Measurements from ENCODE around the gene MIXL1. TPM values are rescaled to one million over a fixed set of nuclear protein-coding genes. Genes with fewer than 3 reads are reported as not detected.

MIXL1 gene
- total and polyA plus RNA-seq, 2 of the 13 experiments (the other 11 are each of a cell fraction or from before 2014, with no cell fraction given): 7.6 to 18.5 TPM

DNA sequence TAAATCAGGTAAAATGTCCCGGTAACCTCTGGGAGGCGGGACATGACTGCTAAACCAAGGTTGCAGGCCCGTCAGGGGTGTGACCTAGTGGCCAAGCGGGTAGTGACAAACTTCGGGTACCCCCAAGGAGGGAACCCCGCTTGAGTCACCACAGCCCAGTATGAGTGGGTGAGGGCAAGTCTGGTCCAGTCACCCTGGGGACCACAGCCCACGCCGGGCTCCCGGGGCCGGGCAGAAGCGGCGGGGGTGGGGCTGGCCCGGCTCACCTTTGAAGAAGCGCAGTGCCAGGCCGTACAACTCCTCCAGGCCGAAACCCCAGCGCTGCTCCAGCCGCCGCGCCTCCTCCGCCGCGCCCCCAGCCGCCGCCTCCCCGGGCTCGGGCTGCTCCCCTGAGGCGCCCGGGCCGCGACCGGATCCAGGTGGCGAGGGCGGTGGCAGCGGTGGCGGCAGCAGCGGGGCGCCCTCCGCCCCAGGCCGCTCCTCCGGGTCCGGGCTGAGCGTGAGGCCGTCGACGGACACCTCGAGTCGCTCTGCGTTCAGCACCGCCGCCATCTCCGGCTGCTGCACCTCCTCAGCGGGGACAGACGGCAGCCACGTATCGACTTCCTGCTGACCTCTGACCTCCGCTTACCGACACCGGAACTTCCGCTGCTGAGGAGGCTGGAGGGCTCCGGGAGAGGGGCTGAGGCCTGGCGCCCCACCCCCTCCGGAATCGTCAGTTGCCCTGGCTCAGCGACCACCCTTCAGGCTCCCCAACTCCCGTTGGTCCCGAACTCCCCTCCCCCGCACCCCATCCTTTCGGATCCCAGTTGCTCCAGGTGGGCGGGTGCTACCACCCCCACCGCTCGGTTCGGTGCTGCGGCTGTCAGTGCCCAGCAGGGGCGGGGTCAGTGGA is 37.1 kb upstream of the MIXL1 start, which contains the start of gene ACBD3 (continued):
- TF ChIP-seq, protein P1, sequence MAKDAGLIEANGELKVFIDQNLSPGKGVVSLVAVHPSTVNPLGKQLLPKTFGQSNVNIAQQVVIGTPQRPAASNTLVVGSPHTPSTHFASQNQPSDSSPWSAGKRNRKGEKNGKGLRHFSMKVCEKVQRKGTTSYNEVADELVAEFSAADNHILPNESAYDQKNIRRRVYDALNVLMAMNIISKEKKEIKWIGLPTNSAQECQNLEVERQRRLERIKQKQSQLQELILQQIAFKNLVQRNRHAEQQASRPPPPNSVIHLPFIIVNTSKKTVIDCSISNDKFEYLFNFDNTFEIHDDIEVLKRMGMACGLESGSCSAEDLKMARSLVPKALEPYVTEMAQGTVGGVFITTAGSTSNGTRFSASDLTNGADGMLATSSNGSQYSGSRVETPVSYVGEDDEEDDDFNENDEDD (CRISPR knock-in tag; IDR thresholded peaks at IDR 0.05; ENCODE audit: borderline replicate concordance): no peak; the same call in 1 of the 2 replicates
- TF ChIP-seq, protein P2, sequence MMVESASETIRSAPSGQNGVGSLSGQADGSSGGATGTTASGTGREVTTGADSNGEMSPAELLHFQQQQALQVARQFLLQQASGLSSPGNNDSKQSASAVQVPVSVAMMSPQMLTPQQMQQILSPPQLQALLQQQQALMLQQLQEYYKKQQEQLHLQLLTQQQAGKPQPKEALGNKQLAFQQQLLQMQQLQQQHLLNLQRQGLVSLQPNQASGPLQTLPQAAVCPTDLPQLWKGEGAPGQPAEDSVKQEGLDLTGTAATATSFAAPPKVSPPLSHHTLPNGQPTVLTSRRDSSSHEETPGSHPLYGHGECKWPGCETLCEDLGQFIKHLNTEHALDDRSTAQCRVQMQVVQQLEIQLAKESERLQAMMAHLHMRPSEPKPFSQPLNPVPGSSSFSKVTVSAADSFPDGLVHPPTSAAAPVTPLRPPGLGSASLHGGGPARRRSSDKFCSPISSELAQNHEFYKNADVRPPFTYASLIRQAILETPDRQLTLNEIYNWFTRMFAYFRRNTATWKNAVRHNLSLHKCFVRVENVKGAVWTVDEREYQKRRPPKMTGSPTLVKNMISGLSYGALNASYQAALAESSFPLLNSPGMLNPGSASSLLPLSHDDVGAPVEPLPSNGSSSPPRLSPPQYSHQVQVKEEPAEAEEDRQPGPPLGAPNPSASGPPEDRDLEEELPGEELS (CRISPR knock-in tag; IDR thresholded peaks at IDR 0.05): peak; percentile 59
- TF ChIP-seq, protein P3, sequence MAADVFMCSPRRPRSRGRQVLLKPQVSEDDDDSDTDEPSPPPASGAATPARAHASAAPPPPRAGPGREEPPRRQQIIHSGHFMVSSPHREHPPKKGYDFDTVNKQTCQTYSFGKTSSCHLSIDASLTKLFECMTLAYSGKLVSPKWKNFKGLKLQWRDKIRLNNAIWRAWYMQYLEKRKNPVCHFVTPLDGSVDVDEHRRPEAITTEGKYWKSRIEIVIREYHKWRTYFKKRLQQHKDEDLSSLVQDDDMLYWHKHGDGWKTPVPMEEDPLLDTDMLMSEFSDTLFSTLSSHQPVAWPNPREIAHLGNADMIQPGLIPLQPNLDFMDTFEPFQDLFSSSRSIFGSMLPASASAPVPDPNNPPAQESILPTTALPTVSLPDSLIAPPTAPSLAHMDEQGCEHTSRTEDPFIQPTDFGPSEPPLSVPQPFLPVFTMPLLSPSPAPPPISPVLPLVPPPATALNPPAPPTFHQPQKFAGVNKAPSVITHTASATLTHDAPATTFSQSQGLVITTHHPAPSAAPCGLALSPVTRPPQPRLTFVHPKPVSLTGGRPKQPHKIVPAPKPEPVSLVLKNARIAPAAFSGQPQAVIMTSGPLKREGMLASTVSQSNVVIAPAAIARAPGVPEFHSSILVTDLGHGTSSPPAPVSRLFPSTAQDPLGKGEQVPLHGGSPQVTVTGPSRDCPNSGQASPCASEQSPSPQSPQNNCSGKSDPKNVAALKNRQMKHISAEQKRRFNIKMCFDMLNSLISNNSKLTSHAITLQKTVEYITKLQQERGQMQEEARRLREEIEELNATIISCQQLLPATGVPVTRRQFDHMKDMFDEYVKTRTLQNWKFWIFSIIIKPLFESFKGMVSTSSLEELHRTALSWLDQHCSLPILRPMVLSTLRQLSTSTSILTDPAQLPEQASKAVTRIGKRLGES (CRISPR knock-in tag; IDR thresholded peaks at IDR 0.05; ENCODE audit: borderline replicate concordance): no peak
- peak; percentile 27; the same call in 1 of the 2 replicates for TF ChIP-seq MIER3 (CRISPR knock-in tag; IDR thresholded peaks at IDR 0.05; ENCODE audit: borderline replicate concordance)
- no peak for TF ChIP-seq NPAS2 (CRISPR knock-in tag; IDR thresholded peaks at IDR 0.05; ENCODE audit: borderline replicate concordance)
- peak; percentile 11; the same call in 1 of the 2 replicates for TF ChIP-seq NFYC (CRISPR knock-in tag; IDR thresholded peaks at IDR 0.05)
- TF ChIP-seq ARID2 (CRISPR knock-in tag; IDR thresholded peaks at IDR 0.05; ENCODE audit: borderline replicate concordance): 0 out of 2 replicates have a peak, but pooled peaks have one; percentile 19
- peak; percentile 63; the same call in 1 of the 2 replicates for TF ChIP-seq IRX3 (CRISPR knock-in tag; IDR thresholded peaks at IDR 0.05; ENCODE audit: borderline replicate concordance, low read depth)
- 0 out of 2 replicates have a peak, but pooled peaks have one; percentile 12 for TF ChIP-seq HNF4G (IDR thresholded peaks at IDR 0.05; ENCODE audit: borderline replicate concordance, low read depth, low read length)
- TF ChIP-seq HNF4G (CRISPR knock-in tag; IDR thresholded peaks at IDR 0.05; ENCODE audit: borderline replicate concordance, low read depth): peak; percentile 52; the same call in 1 of the 2 replicates
- TF ChIP-seq ZNF530 (CRISPR knock-in tag; IDR thresholded peaks at IDR 0.05; ENCODE audit: low read depth): no peak
- TF ChIP-seq HNRNPLL (IDR thresholded peaks at IDR 0.05; ENCODE audit: low read depth, low read length, poor library complexity, severe bottlenecking): peak; percentile 89
- TF ChIP-seq TMF1 (CRISPR knock-in tag; IDR thresholded peaks at IDR 0.05; ENCODE audit: low read depth): peak; percentile 88; the same call in 1 of the 2 replicates
- TF ChIP-seq ZNF564 (CRISPR knock-in tag; IDR thresholded peaks at IDR 0.05): no peak
- no peak for TF ChIP-seq JUNB (CRISPR knock-in tag; IDR thresholded peaks at IDR 0.05; ENCODE audit: borderline replicate concordance)
- TF ChIP-seq, protein P4, sequence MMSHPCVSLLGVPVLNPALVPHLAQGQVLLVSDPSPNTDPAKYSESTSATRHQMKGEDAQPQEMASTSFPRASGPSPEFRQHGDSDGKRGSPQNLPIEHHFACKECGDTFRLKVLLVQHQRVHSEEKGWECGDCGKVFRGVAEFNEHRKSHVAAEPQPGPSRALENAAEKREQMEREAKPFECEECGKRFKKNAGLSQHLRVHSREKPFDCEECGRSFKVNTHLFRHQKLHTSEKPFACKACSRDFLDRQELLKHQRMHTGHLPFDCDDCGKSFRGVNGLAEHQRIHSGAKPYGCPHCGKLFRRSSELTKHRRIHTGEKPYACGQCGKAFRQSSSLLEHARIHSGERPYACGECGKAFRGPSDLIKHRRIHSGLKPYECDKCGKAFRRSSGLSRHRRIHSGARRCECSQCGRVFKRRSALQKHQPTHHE (CRISPR knock-in tag; IDR thresholded peaks at IDR 0.05; ENCODE audit: borderline replicate concordance): peak; percentile 24; the same call in 1 of the 2 replicates
- TF ChIP-seq ZBTB7B (CRISPR knock-in tag; IDR thresholded peaks at IDR 0.05): peak; percentile 94
- TF ChIP-seq POLR2AphosphoS5 (IDR thresholded peaks at IDR 0.05; ENCODE audit: low read depth, low read length): peak; percentile 97
- no peak for TF ChIP-seq ZNF589 (CRISPR knock-in tag; conservative IDR thresholded peaks at IDR 0.05)
- peak; percentile 89 for TF ChIP-seq ELF1 (CRISPR knock-in tag; IDR thresholded peaks at IDR 0.05)
- 0 out of 2 replicates have a peak, but pooled peaks have one; percentile 63 for TF ChIP-seq KLF9 (CRISPR knock-in tag; IDR thresholded peaks at IDR 0.05; ENCODE audit: low read depth)
